Spleen (tissue), 7 donors: ENCODE results near the gene STK36.

Experiments
- POLR2A ChIP-seq, 3 donors: fragments of 450-650 bp; IDR thresholded peaks; one replicate each; pipeline ENCODE4 v1.5.1; 2017; ENCODE audit warnings: antibody characterized with exemption in 3 of 3, mild to moderate bottlenecking in 1 of 3
- TF ChIP-seq, protein P1 (sequence below), 11 experiments: fragments of 200-600 bp in 7 of 11; fragments of 450-650 bp in 4 of 11; sonication (generic) in 4 of 11; IDR thresholded peaks in 8 of 11; conservative IDR thresholded peaks in 3 of 11; 1 replicate in 7 of 11; 2 replicates in 4 of 11; pipeline versions ENCODE4 v1.4.0 to v1.8.0; 2016 to 2021; ENCODE audit warnings: antibody characterized with exemption in 11 of 11, inconsistent platforms in 4 of 11, mild to moderate bottlenecking in 1 of 11
- donor health status: DM: no; HTN: no; CAD: no; lungs with moderate emphysema.
- donor health status: DM: no; HTN: no; CAD: no.
- donor health status: DM: no; HTN: no; CAD: no.

GRCh38 chr2:218713922-218714321 is 42.0 kb downstream of the STK36 start:
- TF ChIP-seq POLR2A (IDR thresholded peaks at IDR 0.05): no peak
- TF ChIP-seq, protein P1, sequence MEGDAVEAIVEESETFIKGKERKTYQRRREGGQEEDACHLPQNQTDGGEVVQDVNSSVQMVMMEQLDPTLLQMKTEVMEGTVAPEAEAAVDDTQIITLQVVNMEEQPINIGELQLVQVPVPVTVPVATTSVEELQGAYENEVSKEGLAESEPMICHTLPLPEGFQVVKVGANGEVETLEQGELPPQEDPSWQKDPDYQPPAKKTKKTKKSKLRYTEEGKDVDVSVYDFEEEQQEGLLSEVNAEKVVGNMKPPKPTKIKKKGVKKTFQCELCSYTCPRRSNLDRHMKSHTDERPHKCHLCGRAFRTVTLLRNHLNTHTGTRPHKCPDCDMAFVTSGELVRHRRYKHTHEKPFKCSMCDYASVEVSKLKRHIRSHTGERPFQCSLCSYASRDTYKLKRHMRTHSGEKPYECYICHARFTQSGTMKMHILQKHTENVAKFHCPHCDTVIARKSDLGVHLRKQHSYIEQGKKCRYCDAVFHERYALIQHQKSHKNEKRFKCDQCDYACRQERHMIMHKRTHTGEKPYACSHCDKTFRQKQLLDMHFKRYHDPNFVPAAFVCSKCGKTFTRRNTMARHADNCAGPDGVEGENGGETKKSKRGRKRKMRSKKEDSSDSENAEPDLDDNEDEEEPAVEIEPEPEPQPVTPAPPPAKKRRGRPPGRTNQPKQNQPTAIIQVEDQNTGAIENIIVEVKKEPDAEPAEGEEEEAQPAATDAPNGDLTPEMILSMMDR (IDR thresholded peaks at IDR 0.05 in 8 of 11, conservative IDR thresholded peaks at IDR 0.05 in 3 of 11): no peak
